Activated gamma-delta T cell treated with Interleukin-2 at 50 U/mL for 16 hours (primary cell): Measurements from ENCODE around the gene PRR30.
"Not testable (repeated sequence)": the region's sequence is repeated elsewhere in the genome, so short reads cannot be mapped to it uniquely, and the experiment has no call there.

Experiments used
- DNase-seq: peaks from one replicate; pipeline ENCODE4 v3.0.0-alpha.2; 2020

Gene PRR30

DNA sequence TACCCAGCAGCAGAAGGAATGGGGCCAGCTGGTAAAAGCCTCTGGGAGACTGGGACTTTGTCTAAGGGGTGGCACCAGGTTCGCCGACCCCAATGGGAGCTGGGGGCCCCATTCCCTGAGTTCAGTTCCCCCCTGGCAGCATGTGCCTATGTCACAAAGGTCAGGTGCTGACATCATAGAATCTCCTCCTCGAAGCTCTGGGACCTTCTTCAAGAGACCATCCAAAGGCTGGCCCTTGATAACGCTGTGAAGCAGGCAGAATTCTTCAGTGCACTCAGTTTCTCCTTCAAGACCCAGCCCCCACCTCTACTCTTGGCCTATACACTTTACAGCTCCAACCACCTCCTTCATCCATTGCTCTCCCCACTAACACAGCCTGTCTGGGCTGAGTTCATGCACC is at the start of gene PRR30:
PRR30 (minus strand) TSS at position 101 of the 400 bp plus-strand sequence. CDS start 1,081 bp downstream, outside the sequence.
- no peak for DNase-seq

- no peak for DNase-seq
Observed at GRCh38 chr2:27186613-27187345, 47.6 kb upstream of the PRR30 start.

DNA sequence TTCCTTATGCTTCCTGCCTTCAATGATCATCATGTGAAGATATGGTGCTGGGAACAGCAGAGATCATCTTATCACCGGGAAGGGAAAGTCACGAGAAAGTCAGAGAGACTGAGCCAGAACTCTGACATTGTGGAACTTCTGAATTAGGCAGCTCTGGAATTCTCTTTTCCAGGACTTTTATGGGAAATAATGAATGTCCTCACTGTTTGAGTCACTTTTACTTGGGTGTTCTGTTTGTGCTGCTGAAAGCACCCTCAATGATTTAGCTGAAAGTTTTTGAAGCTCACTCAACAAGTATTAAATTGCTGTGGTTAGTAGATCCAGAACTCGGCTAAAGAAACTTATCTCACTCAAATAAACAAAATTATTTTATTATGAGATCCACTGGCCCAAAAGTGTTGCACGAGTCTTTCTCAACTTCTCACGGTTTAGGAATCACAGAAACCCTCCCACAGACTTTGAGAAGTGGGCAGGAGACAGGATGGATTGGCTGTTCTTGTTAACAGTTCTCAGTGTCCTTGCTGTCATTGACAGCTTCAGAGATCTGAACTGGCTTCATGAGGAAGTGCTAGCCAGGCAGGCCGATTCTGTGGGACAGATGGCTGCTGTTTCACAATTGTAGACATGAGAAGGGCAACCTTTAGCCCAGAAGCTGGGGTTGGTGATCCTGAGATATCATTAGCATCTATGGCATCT is 46.3 kb upstream of the PRR30 start:
- no peak for DNase-seq

DNA sequence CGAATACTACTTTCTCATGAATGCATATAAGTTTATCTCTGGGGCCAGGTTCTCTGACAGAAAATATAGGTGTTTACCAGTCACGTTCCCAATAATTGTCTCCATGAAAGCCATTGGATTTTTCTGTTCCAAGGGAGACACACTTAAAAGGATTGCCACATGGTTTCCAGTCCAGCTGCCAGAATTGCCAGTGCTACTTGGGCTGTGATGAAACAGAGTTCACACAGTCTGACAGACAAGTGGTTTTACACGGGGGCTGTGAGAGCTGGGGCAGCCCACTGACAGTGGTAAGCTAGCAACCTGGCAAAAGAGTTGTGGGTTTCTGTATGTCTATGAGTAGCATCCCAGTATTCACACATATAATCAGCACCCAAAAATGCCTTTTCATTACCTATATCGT is 44.9 kb upstream of the PRR30 start:
- no peak for DNase-seq

- no peak for DNase-seq
Observed at GRCh38 chr2:27182346-27182745, 43.1 kb upstream of the PRR30 start.

DNA sequence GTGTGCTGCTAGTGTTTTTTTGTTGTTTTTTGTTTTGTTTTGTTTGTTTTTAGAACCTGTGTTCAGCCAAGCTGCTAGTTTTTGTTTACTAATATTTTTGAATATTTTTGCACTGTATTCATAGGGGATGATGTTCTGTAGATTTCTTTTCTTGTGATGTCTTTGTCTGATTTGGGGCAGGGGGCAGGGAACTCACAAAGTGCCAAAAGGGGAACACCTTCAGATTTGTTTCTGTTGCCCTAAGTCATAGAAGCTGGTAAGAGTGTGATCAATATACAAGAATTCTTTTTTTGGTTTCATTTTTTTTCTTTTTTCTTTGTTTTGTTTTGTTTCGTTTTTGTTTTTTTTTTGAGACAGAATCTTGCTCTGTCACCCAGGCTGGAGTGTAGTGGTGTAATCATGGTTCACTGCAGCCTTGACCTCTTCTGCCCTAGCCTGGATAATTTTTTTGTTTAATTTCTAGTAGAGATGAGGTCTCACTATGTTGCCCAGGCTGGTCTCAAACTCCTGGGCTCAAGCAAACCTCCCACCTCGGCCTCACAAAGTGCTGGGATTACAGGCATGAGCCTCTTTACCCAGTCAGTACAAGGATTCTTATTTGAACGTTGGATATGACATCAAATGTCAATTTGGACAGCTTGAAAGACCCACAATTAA is 40.3 kb upstream of the PRR30 start:
- no peak for DNase-seq

GRCh38 chr2:27178469-27178868 is 39.3 kb upstream of the PRR30 start:
- DNase-seq: no peak

GRCh38 chr2:27177441-27178351 is 38.5 kb upstream of the PRR30 start:
- DNase-seq: no peak

- not testable (repeated sequence) for DNase-seq
Observed at GRCh38 chr2:27175781-27176180, 36.6 kb upstream of the PRR30 start.

DNA sequence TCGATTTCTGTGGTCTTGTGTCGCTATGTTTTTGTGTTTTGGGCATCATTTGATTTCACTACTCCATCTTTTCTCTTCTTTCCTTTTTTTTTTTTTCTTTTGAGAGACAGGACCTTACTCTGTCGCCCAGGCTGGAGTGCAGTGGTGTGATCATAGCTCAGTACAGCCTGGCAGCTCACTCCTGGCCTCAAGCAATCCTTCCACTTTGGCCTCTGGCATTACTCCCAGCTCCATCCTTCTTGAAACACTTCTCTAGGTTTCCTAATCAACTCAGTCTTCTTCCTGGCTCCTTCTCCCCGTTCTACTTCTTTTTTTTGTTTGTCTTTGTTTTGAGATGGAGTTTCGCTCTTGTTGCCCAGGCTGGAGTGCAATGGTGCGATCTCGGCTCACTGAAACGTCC is 36.1 kb upstream of the PRR30 start:
- no peak for DNase-seq

DNA sequence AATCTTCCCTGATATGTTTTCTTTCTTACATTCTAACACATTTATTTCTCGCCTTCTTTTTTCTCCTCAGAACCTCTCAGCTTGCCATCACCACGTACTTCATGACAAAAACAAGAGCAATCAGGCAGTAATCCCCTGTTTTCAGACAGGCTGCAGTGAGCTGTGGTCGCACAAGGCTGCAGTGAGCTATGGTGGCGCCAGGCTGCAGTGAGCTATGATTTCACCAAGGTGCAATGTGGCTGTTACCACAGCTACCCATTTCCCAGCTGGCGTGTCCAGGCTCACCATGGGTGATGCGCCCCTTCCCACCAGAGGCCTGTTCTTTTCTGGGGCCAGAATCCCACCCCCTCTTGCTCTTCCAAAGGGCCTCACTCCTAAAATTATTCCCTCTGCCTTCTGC is 35.4 kb upstream of the PRR30 start:
- DNase-seq: no peak

GRCh38 chr2:27171351-27171848 is 32.2 kb upstream of the PRR30 start:
- no peak for DNase-seq

DNA sequence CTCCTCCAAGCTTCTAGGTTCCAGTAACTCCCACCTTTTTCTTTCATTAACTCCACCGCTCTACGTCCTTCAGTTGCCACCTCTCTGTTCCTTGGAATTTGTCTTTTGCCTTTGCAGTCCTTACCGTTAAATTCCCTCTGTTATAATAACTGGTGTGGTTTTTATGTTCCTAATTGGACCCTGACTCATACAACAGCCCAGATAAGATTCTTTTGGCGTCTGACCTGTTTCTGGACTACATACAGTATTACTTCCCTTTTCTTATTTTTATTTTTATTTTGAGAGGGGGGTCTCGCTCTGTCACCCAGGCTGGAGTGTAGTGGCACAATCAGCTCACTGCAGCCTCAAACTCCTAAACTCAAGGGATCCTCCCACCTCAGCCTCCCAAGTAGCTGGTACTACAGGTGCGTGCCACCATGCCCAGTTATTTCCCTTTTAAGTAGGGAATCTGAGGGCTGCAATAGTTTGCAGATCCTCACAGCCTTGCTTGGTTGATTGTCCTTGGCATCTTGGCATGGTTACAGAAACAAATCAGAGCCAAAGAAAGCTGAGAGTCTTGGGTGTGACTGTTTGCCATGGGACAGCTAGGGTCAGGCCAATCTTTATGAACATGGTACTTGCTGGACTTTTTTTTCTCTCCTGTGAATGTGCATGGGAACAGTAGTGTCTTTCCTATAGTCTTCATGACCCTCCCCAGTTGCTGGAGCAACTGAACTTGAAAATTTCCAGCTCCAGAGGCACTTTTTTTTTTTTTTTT is 31.5 kb upstream of the PRR30 start:
- DNase-seq: no peak

DNA sequence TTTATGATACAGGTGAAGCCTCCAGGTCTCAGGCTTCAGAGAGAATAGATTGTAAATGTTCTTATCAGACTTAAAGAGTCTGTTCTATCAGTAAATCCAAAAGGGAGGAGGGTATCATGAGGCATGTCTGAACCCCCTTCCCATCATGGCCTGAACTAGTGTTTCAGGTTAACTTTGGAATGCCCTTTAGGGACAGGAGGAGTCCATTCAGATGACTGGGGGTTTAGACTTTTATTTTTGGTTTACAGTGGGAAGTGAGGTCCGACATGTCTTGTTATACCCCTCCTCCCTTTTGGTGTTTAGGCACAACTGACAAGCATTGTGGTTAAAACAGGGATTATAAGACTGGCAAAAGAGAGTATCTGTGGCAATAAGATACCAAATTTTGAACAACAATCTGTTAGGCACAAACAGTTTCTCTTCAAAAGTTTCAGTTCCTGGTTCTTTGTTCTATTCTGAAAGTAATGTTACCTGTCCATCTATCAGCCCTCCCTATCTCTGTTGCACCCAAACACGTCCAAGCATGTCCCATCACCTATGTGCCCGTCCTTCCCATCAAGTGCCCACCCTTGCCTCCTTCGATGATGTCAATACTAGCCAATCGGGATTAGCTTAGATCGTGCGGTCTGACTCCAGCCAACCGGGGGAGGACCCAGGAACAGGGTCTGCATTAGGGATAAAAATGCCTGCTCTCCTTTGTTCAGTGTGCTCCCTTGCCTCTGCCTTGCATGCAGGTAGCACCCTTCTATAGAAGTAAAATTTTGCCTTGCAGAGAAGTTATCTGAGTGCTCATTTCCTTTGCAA is 26.0 kb upstream of the PRR30 start:
- DNase-seq: no peak

DNA sequence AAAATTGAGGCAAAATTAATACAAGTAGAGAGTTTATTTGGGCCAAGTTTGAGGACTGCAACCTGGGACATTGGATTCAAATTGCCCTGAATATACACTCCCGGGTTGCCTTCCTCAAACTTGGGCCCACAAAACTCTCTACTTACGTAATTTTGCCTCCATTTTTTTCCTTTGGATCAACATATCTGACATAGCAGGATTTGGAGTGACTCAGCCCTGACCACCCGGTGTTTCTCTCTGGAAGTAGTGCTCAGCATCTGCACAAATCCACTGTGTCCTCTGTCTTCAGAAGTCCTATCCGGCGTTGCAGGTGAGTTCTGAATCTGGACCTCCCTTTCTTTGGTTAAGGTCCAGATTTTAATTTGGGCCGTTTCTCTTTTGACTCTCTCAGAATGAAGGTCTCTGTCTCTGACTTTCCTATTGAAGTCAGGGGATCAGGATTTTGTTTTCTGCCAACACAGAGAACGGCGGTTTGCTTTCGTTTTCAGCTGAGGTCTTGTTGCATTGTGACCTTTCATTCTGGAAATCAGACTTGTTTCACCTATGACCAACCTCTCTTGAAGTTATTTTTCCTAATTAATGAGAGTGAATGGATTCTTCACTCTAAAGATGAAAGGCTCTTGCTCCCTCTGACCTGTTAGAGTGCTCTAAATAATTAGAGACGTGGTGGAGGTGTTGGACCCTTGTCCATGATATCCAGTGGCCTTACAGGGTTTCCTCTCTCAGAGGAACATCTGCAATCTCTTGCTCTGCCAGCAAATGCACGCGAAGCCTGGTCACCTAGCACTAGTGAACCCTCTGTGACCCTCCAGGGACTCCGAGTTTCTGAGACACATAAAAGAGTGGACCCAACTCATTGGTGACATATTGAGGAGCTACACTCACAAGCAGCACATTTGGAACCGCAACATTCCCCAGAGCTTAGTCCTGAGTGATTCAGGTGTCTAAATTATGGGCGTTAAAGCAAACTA is 23.2 kb upstream of the PRR30 start:
- DNase-seq: no peak

DNA sequence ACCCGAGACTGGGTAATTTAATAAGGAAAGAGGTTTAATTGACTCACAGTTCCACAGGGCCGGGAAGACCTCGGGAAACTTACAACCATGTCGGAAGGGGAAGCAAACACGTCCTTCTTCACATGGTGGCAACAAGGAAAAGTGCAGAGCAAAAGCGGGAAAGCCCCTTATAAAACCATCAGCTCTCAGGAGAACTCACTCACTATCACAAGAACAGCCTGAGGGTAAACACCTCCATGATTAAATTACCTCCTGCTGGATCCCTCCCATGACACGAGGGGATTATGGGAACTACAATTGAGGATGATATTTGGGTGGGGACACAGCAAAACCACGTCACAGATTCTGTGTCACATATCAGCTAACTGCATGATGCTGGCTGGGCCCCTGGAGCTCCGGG is 21.0 kb upstream of the PRR30 start:
- DNase-seq: no peak

- no peak for DNase-seq
Observed at GRCh38 chr2:27159271-27159670, 20.1 kb upstream of the PRR30 start.

DNA sequence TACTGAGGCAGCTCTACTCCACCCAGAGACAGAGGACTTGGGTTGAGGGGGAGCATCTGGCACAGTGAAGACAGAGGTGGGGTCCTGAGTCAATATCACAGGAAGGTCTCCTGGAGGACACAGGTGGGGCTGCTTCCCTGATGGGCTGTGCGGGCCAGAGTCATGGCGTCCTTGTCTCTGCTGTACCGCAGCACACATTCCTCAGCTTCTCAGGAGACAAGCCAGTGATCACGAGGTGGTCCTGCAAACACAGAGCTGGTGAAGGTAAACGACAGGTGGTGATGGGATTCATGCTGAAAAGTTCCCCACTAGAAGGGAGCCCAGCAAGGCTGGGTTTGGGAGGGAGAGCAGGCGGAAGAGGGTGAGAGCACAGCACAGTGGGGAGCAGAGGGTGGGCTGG is 19.3 kb upstream of the PRR30 start:
- no peak for DNase-seq

- no peak for DNase-seq
Observed at GRCh38 chr2:27155069-27155520, 15.9 kb upstream of the PRR30 start.

DNA sequence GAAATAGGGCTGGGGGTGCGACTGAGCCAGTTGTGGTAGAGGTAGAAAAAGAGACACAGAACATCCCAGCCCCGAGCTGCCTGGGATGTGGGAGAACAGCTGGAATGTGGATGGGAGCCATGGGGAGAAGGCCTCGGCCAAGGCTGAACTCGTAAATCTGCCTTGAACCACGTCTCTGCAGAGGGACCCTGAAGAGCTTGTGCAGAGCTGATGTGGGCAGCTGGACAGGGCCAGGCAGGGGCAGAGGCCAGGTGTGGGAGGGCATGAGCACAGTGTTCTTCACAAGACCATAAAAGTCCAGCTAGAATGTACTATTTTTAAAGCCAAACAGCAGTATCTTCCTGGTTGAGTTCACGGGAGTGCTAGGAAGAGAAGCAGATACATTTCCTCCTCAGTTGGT is 15.3 kb upstream of the PRR30 start:
- no peak for DNase-seq
